Activated T-helper 17 cell treated with anti-CD3 and anti-CD28 coated beads, Interleukin-2, amount 50 U/mL, for 72 hours (primary cell): ENCODE measurements around the gene RBMX. TPM values are rescaled to one million over a fixed set of nuclear protein-coding genes. Genes with fewer than 3 reads are reported as not detected.

Source experiments
- ATAC-seq: fragments of 150-1000 bp; cut with Tn5 transposase; replicated peaks from 2 replicates; pipeline ENCODE4 v1.10.0; 2021; ENCODE audit warnings: mild to moderate bottlenecking, moderate library complexity
- H3K27ac Mint-ChIP-seq: one replicate; pipeline ENCODE4 v1.8.0; 2022; ENCODE audit warnings: mixed read lengths
- H3K27me3 Mint-ChIP-seq: one replicate; pipeline ENCODE4 v1.8.0; 2022; ENCODE audit warnings: mixed read lengths
- H3K36me3 Mint-ChIP-seq: one replicate; pipeline ENCODE4 v1.8.0; 2022; ENCODE audit warnings: low read depth, mild to moderate bottlenecking, mixed read lengths
- H3K4me1 Mint-ChIP-seq: one replicate; pipeline ENCODE4 v1.8.0; 2022; ENCODE audit warnings: mixed read lengths
- H3K4me3 Mint-ChIP-seq: one replicate; pipeline ENCODE4 v1.8.0; 2022; ENCODE audit warnings: mild to moderate bottlenecking, mixed read lengths
- H3K9me3 Mint-ChIP-seq: one replicate; pipeline ENCODE4 v1.8.0; 2022; ENCODE audit warnings: mixed read lengths
- total RNA-seq, 2 donors: library from RNA; stranded (reverse); gene quantifications; one replicate each; pipeline ENCODE4 v1.2.3, GENCODE V29; 2022

RBMX gene
- total RNA-seq, 2 donors from 2014 or later: 214 to 247 TPM

GRCh38 chrX:136829413-136829812, 51.1 kb downstream of the RBMX start:
- Mint-ChIP-seq H3K4me3 (no peak overlapping the region), H3K27me3 (no peaks in the 10 kb centered on the region), H3K36me3 (no peaks in the 10 kb centered on the region), H3K27ac (no peak overlapping the region), H3K4me1 (no peaks in the 10 kb centered on the region), H3K9me3 (no peaks in the 10 kb centered on the region)
- ATAC-seq: no peak

GRCh38 chrX:136828830-136829229, 51.7 kb downstream of the RBMX start:
- Mint-ChIP-seq H3K36me3 (no peaks in the 10 kb centered on the region), H3K4me3 (no peak overlapping the region), H3K27ac (no peak overlapping the region), H3K4me1 (no peaks in the 10 kb centered on the region), H3K9me3 (no peaks in the 10 kb centered on the region), H3K27me3 (no peaks in the 10 kb centered on the region)
- no peak for ATAC-seq

GRCh38 chrX:136827026-136827425, 53.5 kb downstream of the RBMX start:
- no peak overlapping the region for H3K4me3 Mint-ChIP-seq
- no peak overlapping the region for H3K27ac Mint-ChIP-seq
- no peak for ATAC-seq
- H3K4me1 Mint-ChIP-seq: no peaks in the 10 kb centered on the region
- no peaks in the 10 kb centered on the region for H3K36me3 Mint-ChIP-seq
- H3K27me3 Mint-ChIP-seq: no peaks in the 10 kb centered on the region
- H3K9me3 Mint-ChIP-seq: no peaks in the 10 kb centered on the region

- H3K9me3 Mint-ChIP-seq: no peaks in the 10 kb centered on the region
- no peak overlapping the region for H3K27ac Mint-ChIP-seq
- no peaks in the 10 kb centered on the region for H3K27me3 Mint-ChIP-seq
- ATAC-seq: no peak
- no peaks in the 10 kb centered on the region for H3K36me3 Mint-ChIP-seq
- no peaks in the 10 kb centered on the region for H3K4me1 Mint-ChIP-seq
- no peak overlapping the region for H3K4me3 Mint-ChIP-seq
These were observed 54.8 kb downstream of the RBMX start for GRCh38 chrX:136825771-136826170.

Other genes starting within 250 kb of the RBMX start
- 100 to 1,000 TPM in 1 of 2 donors, 10 to 100 TPM in 1; 87.0 to 110 TPM for gene CD40LG, start 232.6 kb downstream of the RBMX start, total RNA-seq
- gene ARHGEF6, start 99.8 kb downstream of the RBMX start, total RNA-seq: 10 to 100 TPM; 56.8 to 67.6 TPM
- gene GPR101, start 153.3 kb upstream of the RBMX start, total RNA-seq: not detected